Naive thymus-derived CD4-positive, alpha-beta T cell (primary cell): ENCODE measurements around the gene RNF144A. TPM values are rescaled to one million over a fixed set of nuclear protein-coding genes. Genes with fewer than 3 reads are reported as not detected.

Source experiments
- ATAC-seq: fragments of 150-1000 bp; cut with Tn5 transposase; 2 replicates; pipeline ENCODE4 v1.10.0; 2021; ENCODE audit warnings: mild to moderate bottlenecking, moderate library complexity
- CTCF ChIA-PET: fragments of 350-600 bp; sonication (Branson Sonifier 250); formaldehyde crosslinking; loops from one replicate; lab custom pipeline; 2021; ENCODE audit warnings: antibody characterized with exemption; lab: Charles Lee
- POLR2A ChIA-PET: fragments of 350-600 bp; sonication (Branson Sonifier 250); formaldehyde crosslinking; loops from one replicate; lab custom pipeline; 2021; ENCODE audit warnings: antibody characterized with exemption, inconsistent platforms; lab: Charles Lee
- DNase-seq, 9 donors: peaks; one replicate each; pipeline versions ENCODE4 v3.0.0 to v3.0.0-alpha.2; 2020 to 2022; ENCODE audit warnings: mixed read lengths in 1 of 9
- H3K27ac ChIP-seq: one replicate; pipeline ENCODE4 v1.7.0; 2013; ENCODE audit warnings: mild to moderate bottlenecking, low read depth, low read length, moderate library complexity
- H3K27me3 ChIP-seq, 2 donors: one replicate each; pipeline ENCODE4 v1.7.0; 2013; ENCODE audit warnings: low read length in 2 of 2, mild to moderate bottlenecking in 2 of 2, moderate library complexity in 2 of 2; ENCODE audit not compliant: control insufficient read depth in 2 of 2, insufficient read depth in 2 of 2
- H3K36me3 ChIP-seq, 3 experiments: 1 replicate in 2 of 3; 2 replicates in 1 of 3; pipeline ENCODE4 v1.7.0; 2013; ENCODE audit warnings: low read length in 3 of 3, mild to moderate bottlenecking in 3 of 3, moderate library complexity in 1 of 3; ENCODE audit not compliant: insufficient read depth in 3 of 3, control insufficient read depth in 2 of 3
- H3K4me1 ChIP-seq, 2 donors: one replicate each; pipeline ENCODE4 v1.7.0; 2013; ENCODE audit warnings: low read length in 2 of 2, mild to moderate bottlenecking in 2 of 2, moderate library complexity in 1 of 2; ENCODE audit not compliant: control insufficient read depth in 2 of 2, insufficient read depth in 2 of 2
- H3K4me3 ChIP-seq: 2 replicates; pipeline ENCODE4 v1.7.0; 2013; ENCODE audit warnings: mild to moderate bottlenecking, low read length
- H3K9me3 ChIP-seq, 3 experiments: 1 replicate in 2 of 3; 2 replicates in 1 of 3; pipeline ENCODE4 v1.7.0; 2013; ENCODE audit warnings: low read length in 3 of 3; ENCODE audit not compliant: control insufficient read depth in 2 of 3
- H3K27ac Mint-ChIP-seq, 9 donors: one replicate each; pipeline ENCODE4 v1.8.0; 2020 to 2022; ENCODE audit warnings: mixed read lengths in 9 of 9, mild to moderate bottlenecking in 8 of 9, moderate library complexity in 5 of 9, inconsistent platforms in 2 of 9
- H3K27me3 Mint-ChIP-seq, 5 donors: one replicate each; pipeline ENCODE4 v1.8.0; 2021 to 2022; ENCODE audit warnings: mixed read lengths in 5 of 5, mild to moderate bottlenecking in 1 of 5
- H3K36me3 Mint-ChIP-seq, 5 donors: one replicate each; pipeline ENCODE4 v1.8.0; 2020 to 2022; ENCODE audit warnings: mixed read lengths in 5 of 5, mild to moderate bottlenecking in 3 of 5, inconsistent platforms in 1 of 5
- H3K4me1 Mint-ChIP-seq, 7 donors: one replicate each; pipeline ENCODE4 v1.8.0; 2020 to 2022; ENCODE audit warnings: mixed read lengths in 7 of 7, mild to moderate bottlenecking in 3 of 7, inconsistent platforms in 1 of 7
- H3K4me3 Mint-ChIP-seq, 10 donors: one replicate each; pipeline ENCODE4 v1.8.0; 2020 to 2022; ENCODE audit warnings: mild to moderate bottlenecking in 10 of 10, mixed read lengths in 10 of 10, moderate library complexity in 6 of 10, inconsistent platforms in 2 of 10
- H3K9me3 Mint-ChIP-seq, 11 donors: one replicate each; pipeline ENCODE4 v1.8.0; 2020 to 2022; ENCODE audit warnings: mixed read lengths in 11 of 11, mild to moderate bottlenecking in 4 of 11, inconsistent platforms in 1 of 11, moderate library complexity in 1 of 11
- intact Hi-C, 2 donors: fragments of 100-400 bp; cut with micrococcal nuclease; formaldehyde crosslinking; loops; one replicate each; pipeline ENCODE4 v1.15.1; 2023
- polyA plus RNA-seq, 2 donors: library from polyadenylated mRNA; unstranded; fragments of 300-500 nt; fragmentation: Illumina TruSeq; gene quantifications; one replicate each; pipeline ENCODE4 v1.2.3, GENCODE V29; 2021
- total RNA-seq, 6 experiments: library from RNA in 5 of 6; stranded (reverse) in 5 of 6; gene quantifications; 1 replicate in 5 of 6; 2 replicates in 1 of 6; pipeline ENCODE4 v1.2.3 and lab custom pipeline; 2021 to 2026

Gene RNF144A
- total and polyA plus RNA-seq, 7 experiments from 2014 or later: 21.2 to 74.4 (median 56.3) TPM

- H3K27ac ChIP-seq: no peak overlapping the region
- no peaks in the 10 kb centered on the region for H3K27me3 ChIP-seq
- H3K9me3 ChIP-seq: peaks cover 0 to 9% (median 0%) of the 10 kb centered on the region in 3 experiments
- peaks cover 0 to 11% (median 0%) of the 10 kb centered on the region in 3 experiments for H3K36me3 ChIP-seq
- H3K27ac Mint-ChIP-seq: peak overlapping the region in 4 of 9 donors; percentile 85 to 95 (median 90)
- peaks cover 37 to 42% of the 10 kb centered on the region in 2 donors for H3K4me1 ChIP-seq
- ATAC-seq (no peak), DNase-seq (no peak)
- peaks cover 4 to 28% (median 11%) of the 10 kb centered on the region in 11 donors for H3K9me3 Mint-ChIP-seq
- no peak overlapping the region for H3K4me3 ChIP-seq
- intact Hi-C loops: no loop called here
- ChIA-PET POLR2A (interaction anchor here (0.6 to 0.7 kb wide), 2 partner anchors 140 to 581 kb away, joined by 3 read pairs; no protein-coding TSS in a partner anchor), CTCF (no interaction called here)
- no peaks in the 10 kb centered on the region for H3K27me3 Mint-ChIP-seq
- peaks cover 19 to 51% (median 45%) of the 10 kb centered on the region in 5 donors for H3K36me3 Mint-ChIP-seq
- H3K4me3 Mint-ChIP-seq: peak overlapping the region in 3 of 10 donors; percentile 2 to 51 (median 17)
- peaks cover 0 to 19% (median 4%) of the 10 kb centered on the region in 7 donors for H3K4me1 Mint-ChIP-seq
Observed at GRCh38 chr2:7060631-7061449, 143.6 kb downstream of the RNF144A start.

- POLR2A ChIA-PET: interaction anchor here (0.6 to 0.7 kb wide), 2 partner anchors 140 to 581 kb away, joined by 3 read pairs; no protein-coding TSS in a partner anchor
- no peaks in the 10 kb centered on the region for H3K27me3 Mint-ChIP-seq
Observed at GRCh38 chr2:7061450-7061789, 144.2 kb downstream of the RNF144A start.

DNA sequence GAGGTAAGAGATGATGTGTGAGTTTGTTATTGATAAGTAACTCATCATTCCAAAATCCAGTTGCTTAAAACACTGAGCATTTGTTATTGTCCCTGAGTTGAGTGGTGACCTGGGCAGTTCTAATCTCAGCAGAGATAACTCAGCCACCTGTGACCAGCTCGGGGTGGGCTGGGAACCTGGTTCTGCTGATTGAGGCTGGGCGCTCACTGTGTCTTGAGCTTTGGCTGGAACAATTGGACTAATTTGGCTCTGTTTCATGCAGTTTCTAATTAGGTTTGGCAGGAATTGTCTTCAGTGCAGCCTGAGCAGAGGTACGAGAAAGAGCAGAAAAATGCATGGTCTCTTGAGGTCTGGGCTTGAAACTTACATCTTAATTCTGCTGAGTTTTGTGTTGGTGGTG lies 144.7 kb downstream of the RNF144A start:
- CTCF ChIA-PET: interaction anchor here (2.1 kb wide), 1 partner anchor 36 kb away, joined by 5 read pairs; no protein-coding TSS in a partner anchor
- ATAC-seq: no peak
- Histone ChIP-seq H3K4me3 (no peak overlapping the region), H3K4me1 (peaks cover 28 to 32% of the 10 kb centered on the region in 2 donors), H3K27ac (no peak overlapping the region), H3K36me3 (peaks cover 0 to 11% (median 0%) of the 10 kb centered on the region in 3 experiments), H3K27me3 (no peaks in the 10 kb centered on the region), H3K9me3 (peaks cover 0 to 9% (median 0%) of the 10 kb centered on the region in 3 experiments)
- POLR2A ChIA-PET: interaction anchor here (0.7 kb wide), 1 partner anchor 580 kb away, joined by 3 read pairs; no protein-coding TSS in a partner anchor
- H3K36me3 Mint-ChIP-seq: peaks cover 19 to 57% (median 49%) of the 10 kb centered on the region in 5 donors
- no peaks in the 10 kb centered on the region for H3K27me3 Mint-ChIP-seq
- peak overlapping the region in 4 of 9 donors; percentile 17 to 46 (median 44) for H3K27ac Mint-ChIP-seq
- H3K9me3 Mint-ChIP-seq: peaks cover 4 to 28% (median 11%) of the 10 kb centered on the region in 11 donors
- H3K4me1 Mint-ChIP-seq: peaks cover 0 to 19% (median 4%) of the 10 kb centered on the region in 7 donors
- H3K4me3 Mint-ChIP-seq: peak overlapping the region in 1 of 10 donors; percentile 14
- intact Hi-C loops: no loop called here
- DNase-seq: no peak

More at GRCh38 chr2:7061450-7061789, 144.2 kb downstream of the RNF144A start:
- ATAC-seq (no peak), DNase-seq (no peak)
- Histone ChIP-seq H3K9me3 (peaks cover 0 to 9% (median 0%) of the 10 kb centered on the region in 3 experiments), H3K4me3 (no peak overlapping the region), H3K4me1 (peaks cover 33 to 37% of the 10 kb centered on the region in 2 donors), H3K36me3 (peaks cover 0 to 11% (median 0%) of the 10 kb centered on the region in 3 experiments), H3K27me3 (no peaks in the 10 kb centered on the region), H3K27ac (no peak overlapping the region)
- Mint-ChIP-seq H3K4me3 (no peak overlapping the region), H3K36me3 (peaks cover 19 to 52% (median 45%) of the 10 kb centered on the region in 5 donors), H3K27ac (peak overlapping the region in 1 of 9 donors; percentile 15), H3K4me1 (peaks cover 0 to 19% (median 4%) of the 10 kb centered on the region in 7 donors), H3K9me3 (peaks cover 4 to 28% (median 11%) of the 10 kb centered on the region in 11 donors)
- intact Hi-C loops: no loop called here
- CTCF ChIA-PET: no interaction called here

GRCh38 chr2:7063789-7064188 lies 146.6 kb downstream of the RNF144A start:
- no peak overlapping the region for H3K4me3 Mint-ChIP-seq
- no peak for ATAC-seq
- Histone ChIP-seq H3K27ac (no peak overlapping the region), H3K36me3 (peaks cover 0 to 11% (median 0%) of the 10 kb centered on the region in 3 experiments), H3K27me3 (no peaks in the 10 kb centered on the region), H3K4me1 (peaks cover 10 to 18% of the 10 kb centered on the region in 2 donors), H3K9me3 (peaks cover 0 to 9% (median 0%) of the 10 kb centered on the region in 3 experiments), H3K4me3 (no peak overlapping the region)
- no peak for DNase-seq
- no peaks in the 10 kb centered on the region for H3K27me3 Mint-ChIP-seq
- peaks cover 6 to 24% (median 11%) of the 10 kb centered on the region in 7 donors for H3K4me1 Mint-ChIP-seq
- peak overlapping the region in 1 of 9 donors; percentile 11 for H3K27ac Mint-ChIP-seq
- H3K9me3 Mint-ChIP-seq: peaks cover 4 to 28% (median 11%) of the 10 kb centered on the region in 11 donors
- CTCF ChIA-PET: interaction anchor here (2.1 kb wide), 1 partner anchor 34 kb away, joined by 5 read pairs; no protein-coding TSS in a partner anchor
- peaks cover 21 to 67% (median 57%) of the 10 kb centered on the region in 5 donors for H3K36me3 Mint-ChIP-seq
- intact Hi-C loops: no loop called here
- POLR2A ChIA-PET: no interaction called here

DNA sequence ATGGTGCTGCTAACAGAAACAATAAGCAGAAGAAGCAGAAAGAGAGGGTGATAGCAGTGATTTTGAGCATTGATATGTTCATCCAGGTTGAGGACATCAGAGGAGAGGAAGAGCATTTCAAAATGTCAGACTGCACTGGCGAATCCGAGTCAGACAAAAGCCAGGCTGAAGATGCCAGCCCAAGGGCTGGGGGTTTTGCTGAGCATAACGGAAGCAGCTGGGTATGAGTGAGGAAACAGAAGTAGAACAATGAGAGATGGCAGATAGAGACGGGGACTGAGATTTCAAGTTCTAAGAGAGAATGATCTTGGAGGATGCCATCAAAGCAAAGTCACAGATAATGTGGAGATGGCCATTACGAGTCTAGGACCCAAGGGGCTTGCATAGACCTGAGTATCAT lies 151.2 kb downstream of the RNF144A start:
- peaks cover 0 to 3% of the 10 kb centered on the region in 2 donors for H3K4me1 ChIP-seq
- Mint-ChIP-seq H3K36me3 (peaks cover 10 to 56% (median 44%) of the 10 kb centered on the region in 5 donors), H3K9me3 (peaks cover 0 to 10% (median 4%) of the 10 kb centered on the region in 11 donors), H3K4me1 (peaks cover 0 to 17% (median 11%) of the 10 kb centered on the region in 7 donors), H3K27me3 (no peaks in the 10 kb centered on the region), H3K4me3 (peak overlapping the region in 4 of 10 donors; percentile 2 to 59 (median 52)), H3K27ac (peak overlapping the region in 6 of 9 donors; percentile 8 to 78 (median 45))
- no peaks in the 10 kb centered on the region for H3K27me3 ChIP-seq
- ATAC-seq: no peak
- ChIA-PET POLR2A (no interaction called here), CTCF (no interaction called here)
- H3K27ac ChIP-seq: no peak overlapping the region
- H3K4me3 ChIP-seq: no peak overlapping the region
- intact Hi-C loops: no loop called here
- peaks cover 0 to 7% (median 0%) of the 10 kb centered on the region in 3 experiments for H3K9me3 ChIP-seq
- peak in 1 of 9 donors; percentile 19 for DNase-seq
- peaks cover 0 to 3% (median 0%) of the 10 kb centered on the region in 3 experiments for H3K36me3 ChIP-seq

DNA sequence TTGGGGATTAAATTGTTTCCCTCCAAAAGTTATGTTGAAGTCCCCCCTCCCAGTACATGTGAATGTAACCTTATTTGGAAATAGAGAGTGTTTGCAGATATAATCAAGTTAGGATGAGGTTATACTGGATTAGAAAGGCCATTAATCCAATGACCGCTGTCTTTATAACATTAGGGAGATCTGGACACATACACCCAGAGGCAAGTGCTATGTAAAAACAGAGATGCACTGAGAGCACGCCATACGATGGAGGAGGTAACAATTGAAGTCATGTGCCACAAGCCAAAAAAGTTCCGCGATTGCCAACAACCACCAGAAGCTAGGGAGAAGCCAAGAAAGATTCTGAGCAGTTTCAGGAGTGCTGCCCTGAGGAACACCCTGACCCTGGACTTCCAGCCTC lies 153.3 kb downstream of the RNF144A start:
- Mint-ChIP-seq H3K36me3 (peaks cover 6 to 52% (median 48%) of the 10 kb centered on the region in 5 donors), H3K4me1 (peaks cover 0 to 18% (median 10%) of the 10 kb centered on the region in 7 donors), H3K4me3 (no peak overlapping the region), H3K9me3 (peaks cover 0 to 4% (median 0%) of the 10 kb centered on the region in 11 donors), H3K27ac (peak overlapping the region in 1 of 9 donors; percentile 60), H3K27me3 (no peaks in the 10 kb centered on the region)
- Histone ChIP-seq H3K27ac (no peak overlapping the region), H3K9me3 (no peaks in the 10 kb centered on the region), H3K4me3 (no peak overlapping the region), H3K4me1 (peaks cover 0 to 3% of the 10 kb centered on the region in 2 donors), H3K27me3 (no peaks in the 10 kb centered on the region), H3K36me3 (no peaks in the 10 kb centered on the region)
- DNase-seq (no peak), ATAC-seq (no peak)
- POLR2A ChIA-PET: interaction anchor here (0.6 kb wide), 1 partner anchor 1767 kb away, joined by 3 read pairs; the partner anchor contains the start of gene KIDINS220
- CTCF ChIA-PET: no interaction called here
- intact Hi-C loops: no loop called here
